Measurements from ENCODE around the gene SDK2. TPM values are rescaled to one million over a fixed set of nuclear protein-coding genes. Genes with fewer than 3 reads are reported as not detected.

Gene SDK2
- polyA plus RNA-seq, 1 experiment = 0.04 TPM

DNA sequence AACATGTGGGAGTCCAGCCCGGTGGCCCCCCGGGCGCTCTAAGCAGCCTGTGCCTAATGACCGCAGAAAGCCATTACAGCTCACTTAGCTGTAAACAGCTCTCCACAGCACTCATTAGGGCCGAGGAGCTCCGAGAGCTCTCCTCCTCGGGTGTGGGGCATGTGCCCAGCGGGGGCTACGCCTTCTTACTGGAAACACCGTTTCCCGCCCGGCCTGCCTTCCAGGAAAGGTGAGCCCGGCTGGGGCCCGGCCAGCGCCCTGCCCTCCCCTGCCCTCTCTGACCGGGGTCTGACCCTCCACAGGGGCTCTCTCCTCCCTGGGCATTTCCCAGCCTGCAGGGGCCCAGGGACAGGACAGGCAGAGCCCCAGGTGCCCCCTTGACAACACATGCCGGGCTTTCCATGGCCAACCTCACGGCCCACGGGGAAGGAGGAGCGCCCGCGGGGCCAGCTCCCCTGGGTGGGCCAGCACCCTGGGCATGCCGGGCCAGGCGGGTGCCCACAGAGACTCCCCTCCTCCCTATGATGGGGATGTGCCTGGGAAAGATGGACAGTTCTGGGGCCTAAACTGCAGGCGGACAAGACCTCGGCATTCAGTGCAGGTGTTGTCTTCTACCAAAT, 72.6 kb downstream of the SDK2 start:
- POLR2A ChIA-PET = no interaction called here

DNA sequence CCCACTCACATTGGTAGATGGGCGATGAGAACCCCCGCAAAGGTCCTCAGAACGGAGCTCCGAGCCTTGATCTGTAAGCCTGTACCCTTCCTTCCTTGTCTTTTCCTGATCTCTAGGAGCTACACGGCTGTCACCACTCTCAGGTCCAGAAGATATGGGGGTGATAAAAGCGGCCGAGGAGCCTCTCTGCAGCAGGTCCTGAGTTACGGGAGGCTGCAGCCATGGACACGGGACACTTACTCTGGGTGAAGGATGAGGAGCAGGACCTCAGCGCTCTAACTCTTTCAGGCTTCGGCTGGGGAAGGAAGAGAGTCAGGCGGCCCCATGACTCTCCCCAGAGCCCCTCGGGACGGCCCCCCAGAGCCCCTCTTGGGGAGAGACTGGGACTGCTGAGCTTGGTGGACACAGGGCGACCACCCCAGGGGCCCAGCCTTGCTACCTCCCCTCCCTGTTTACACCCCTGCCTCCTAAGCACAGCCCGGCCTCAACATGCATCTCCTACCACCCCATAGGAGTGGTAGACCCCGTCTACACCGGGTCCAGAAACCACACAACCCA, 74.4 kb downstream of the SDK2 start:
- DNase-seq (ENCODE audit: low read depth) = no peak
- CTCF ChIA-PET = no interaction called here
- POLR2A ChIA-PET = no interaction called here
- no peaks in the 10 kb centered on the region for H3K36me3 ChIP-seq (ENCODE audit: control insufficient read depth, insufficient read depth, low read length)
- TF ChIP-seq, protein P1, sequence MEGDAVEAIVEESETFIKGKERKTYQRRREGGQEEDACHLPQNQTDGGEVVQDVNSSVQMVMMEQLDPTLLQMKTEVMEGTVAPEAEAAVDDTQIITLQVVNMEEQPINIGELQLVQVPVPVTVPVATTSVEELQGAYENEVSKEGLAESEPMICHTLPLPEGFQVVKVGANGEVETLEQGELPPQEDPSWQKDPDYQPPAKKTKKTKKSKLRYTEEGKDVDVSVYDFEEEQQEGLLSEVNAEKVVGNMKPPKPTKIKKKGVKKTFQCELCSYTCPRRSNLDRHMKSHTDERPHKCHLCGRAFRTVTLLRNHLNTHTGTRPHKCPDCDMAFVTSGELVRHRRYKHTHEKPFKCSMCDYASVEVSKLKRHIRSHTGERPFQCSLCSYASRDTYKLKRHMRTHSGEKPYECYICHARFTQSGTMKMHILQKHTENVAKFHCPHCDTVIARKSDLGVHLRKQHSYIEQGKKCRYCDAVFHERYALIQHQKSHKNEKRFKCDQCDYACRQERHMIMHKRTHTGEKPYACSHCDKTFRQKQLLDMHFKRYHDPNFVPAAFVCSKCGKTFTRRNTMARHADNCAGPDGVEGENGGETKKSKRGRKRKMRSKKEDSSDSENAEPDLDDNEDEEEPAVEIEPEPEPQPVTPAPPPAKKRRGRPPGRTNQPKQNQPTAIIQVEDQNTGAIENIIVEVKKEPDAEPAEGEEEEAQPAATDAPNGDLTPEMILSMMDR (IDR thresholded peaks at IDR 0.05; ENCODE audit: insufficient read depth, low read depth, low read length) = no peak
- H3K27me3 ChIP-seq (ENCODE audit: control insufficient read depth, insufficient read depth, low read length) = no peaks in the 10 kb centered on the region
- H3K4me3 ChIP-seq (ENCODE audit: low read depth, low read length) = no peak overlapping the region

More for the DNA sequence above, 72.6 kb downstream of the SDK2 start:
- no peaks in the 10 kb centered on the region for H3K36me3 ChIP-seq (ENCODE audit: control insufficient read depth, insufficient read depth, low read length)
- H3K27me3 ChIP-seq (ENCODE audit: control insufficient read depth, insufficient read depth, low read length) = no peaks in the 10 kb centered on the region
- TF ChIP-seq, protein P1 (IDR thresholded peaks at IDR 0.05; ENCODE audit: insufficient read depth, low read depth, low read length) = no peak
- no peak for DNase-seq (ENCODE audit: low read depth)
- CTCF ChIA-PET = no interaction called here
- H3K4me3 ChIP-seq (ENCODE audit: low read depth, low read length) = no peak overlapping the region

DNA sequence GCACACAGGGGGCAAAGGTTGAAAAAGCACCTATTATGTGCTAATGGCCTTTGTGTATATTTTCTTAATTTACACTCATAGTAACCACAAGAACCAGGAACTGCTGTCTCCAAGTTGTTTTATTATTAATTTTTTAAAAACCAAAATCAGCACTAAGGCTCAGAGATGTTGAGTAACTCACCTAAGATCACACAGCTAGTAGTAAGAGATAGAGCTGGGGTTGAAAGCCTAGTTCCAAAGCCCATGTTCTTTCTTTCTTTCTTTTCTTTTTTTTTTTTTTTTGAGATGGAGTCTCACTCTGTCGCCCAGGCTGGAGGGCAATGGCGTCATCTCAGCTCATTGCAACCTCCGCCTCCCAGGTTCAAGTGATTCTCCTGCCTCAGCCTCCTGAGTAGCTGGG, 75.3 kb downstream of the SDK2 start:
- ChIA-PET CTCF (no interaction called here), POLR2A (no interaction called here)
- no peak overlapping the region for H3K4me3 ChIP-seq (ENCODE audit: low read depth, low read length)
- TF ChIP-seq, protein P1 (IDR thresholded peaks at IDR 0.05; ENCODE audit: insufficient read depth, low read depth, low read length) = no peak
- no peaks in the 10 kb centered on the region for H3K36me3 ChIP-seq (ENCODE audit: control insufficient read depth, insufficient read depth, low read length)
- no peak for DNase-seq (ENCODE audit: low read depth)
- H3K27me3 ChIP-seq (ENCODE audit: control insufficient read depth, insufficient read depth, low read length) = no peaks in the 10 kb centered on the region

DNA sequence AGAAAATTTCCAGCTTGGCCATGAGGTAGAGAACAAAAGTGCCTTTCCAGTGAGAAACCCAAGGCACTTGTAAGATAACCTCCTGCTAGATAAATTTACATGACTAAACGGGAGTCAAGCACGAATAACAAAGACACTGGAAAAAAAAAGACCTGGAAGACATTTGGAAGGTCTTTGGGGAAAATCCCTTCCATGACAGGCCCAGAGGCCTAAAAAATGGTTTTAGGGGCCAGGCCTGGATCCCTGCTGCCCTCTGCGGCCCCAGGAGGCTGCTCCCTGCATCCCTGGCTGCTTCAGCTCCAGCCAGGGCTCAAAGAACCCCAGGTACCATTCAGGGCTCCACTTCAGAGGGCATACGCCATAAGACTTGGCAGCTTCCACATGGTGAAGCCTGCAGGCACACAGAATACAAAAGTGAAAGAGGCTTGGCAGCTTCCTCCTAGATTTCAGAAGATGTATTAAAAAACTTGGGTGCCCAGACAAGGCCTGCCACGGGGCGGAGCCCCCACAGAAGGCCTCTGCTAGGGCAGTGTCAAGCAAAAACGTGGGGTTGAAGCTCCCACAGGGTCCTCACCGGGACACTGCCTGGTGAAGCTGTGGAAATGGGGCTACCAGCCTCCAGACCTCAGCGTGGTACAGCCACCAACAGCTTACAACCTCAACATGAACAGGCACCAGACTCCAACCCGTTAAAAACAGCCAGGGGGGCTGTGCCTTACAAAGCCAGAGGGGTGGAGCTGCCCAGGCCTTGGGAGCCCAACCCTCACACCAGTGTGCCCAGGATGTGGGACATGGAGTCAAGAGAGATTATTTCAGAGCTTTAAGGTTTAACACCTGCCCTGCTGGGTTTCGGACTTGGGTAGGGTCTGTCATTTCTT, 77.1 kb downstream of the SDK2 start:
- TF ChIP-seq, protein P1 (IDR thresholded peaks at IDR 0.05; ENCODE audit: insufficient read depth, low read depth, low read length) = no peak
- H3K4me3 ChIP-seq (ENCODE audit: low read depth, low read length) = no peak overlapping the region
- no peaks in the 10 kb centered on the region for H3K36me3 ChIP-seq (ENCODE audit: control insufficient read depth, insufficient read depth, low read length)
- no peaks in the 10 kb centered on the region for H3K27me3 ChIP-seq (ENCODE audit: control insufficient read depth, insufficient read depth, low read length)
- no peak for DNase-seq (ENCODE audit: low read depth)
- ChIA-PET CTCF (no interaction called here), POLR2A (no interaction called here)

DNA sequence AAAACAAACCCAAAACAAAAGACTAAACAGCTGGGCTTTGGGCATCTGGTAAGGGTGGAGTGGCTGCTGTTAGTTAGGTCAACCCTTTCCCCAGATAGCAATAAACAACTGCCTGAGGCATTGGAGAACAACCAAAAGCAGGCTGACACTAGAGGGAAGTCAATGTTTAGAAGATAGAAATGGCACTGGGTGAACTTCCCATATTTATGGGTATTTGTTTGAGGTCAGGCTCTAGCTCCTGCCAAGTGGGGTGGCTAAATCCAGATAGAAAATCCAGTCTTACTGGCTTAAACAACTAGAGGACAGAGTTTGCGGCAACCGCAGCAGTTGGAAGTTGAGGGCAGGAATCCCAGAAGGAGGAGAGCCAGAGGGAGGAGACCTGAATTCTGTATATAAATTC, 79.4 kb downstream of the SDK2 start:
- DNase-seq (ENCODE audit: low read depth) = no peak
- H3K4me3 ChIP-seq (ENCODE audit: low read depth, low read length) = no peak overlapping the region
- POLR2A ChIA-PET = no interaction called here
- CTCF ChIA-PET = no interaction called here
- no peaks in the 10 kb centered on the region for H3K36me3 ChIP-seq (ENCODE audit: control insufficient read depth, insufficient read depth, low read length)
- H3K27me3 ChIP-seq (ENCODE audit: control insufficient read depth, insufficient read depth, low read length) = no peaks in the 10 kb centered on the region
- TF ChIP-seq, protein P1 (IDR thresholded peaks at IDR 0.05; ENCODE audit: insufficient read depth, low read depth, low read length) = no peak
